ENCODE data around the gene HOXB7.

HOXB7 gene

DNA sequence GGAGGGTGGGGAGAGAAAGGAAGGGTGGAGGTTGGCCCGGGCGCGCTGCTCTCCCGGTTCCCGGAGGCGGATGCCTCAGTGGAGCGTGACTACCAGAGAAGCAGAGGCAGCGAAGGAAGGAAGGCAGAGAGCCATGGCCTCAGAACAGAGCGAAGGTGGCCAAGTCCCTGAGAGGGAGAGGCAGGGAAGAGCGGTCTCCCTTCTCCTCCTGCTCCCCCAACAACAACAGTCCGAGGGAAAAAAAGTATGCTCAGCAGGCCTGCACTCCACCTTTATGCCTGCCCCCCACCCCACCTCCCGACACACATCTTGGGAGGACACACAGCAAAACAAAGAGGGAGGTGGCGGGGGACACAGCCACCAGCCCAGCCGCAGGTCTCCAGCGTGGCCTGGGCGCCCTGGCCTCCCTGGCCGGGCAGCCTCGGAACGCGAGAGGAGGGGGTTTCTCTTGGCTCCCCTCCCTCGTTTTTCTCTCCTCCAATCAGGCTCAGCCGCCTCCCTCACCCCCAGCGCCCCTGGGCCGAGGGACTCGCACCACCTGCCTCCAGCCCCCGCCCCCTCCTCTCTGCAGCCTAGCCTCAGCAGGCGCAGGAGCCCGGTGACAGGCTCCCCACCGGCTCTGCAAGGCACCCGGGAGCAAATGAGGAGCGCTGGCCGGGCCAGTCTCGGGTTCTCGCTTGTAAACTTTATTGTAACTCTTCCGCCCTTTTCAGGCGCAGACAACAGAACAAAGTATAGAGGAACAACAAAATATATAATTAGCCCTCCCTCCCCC lies 1.1 kb upstream of the HOXB7 start:
- peaks cover 48% of the 10 kb centered on the region for H3K4me1 Mint-ChIP-seq (ENCODE audit: low read depth)
- no peak overlapping the region for H3K27ac Mint-ChIP-seq
- H3K4me3 Mint-ChIP-seq: peak overlapping the region; percentile 91
- H3K27me3 Mint-ChIP-seq: peaks cover 79% of the 10 kb centered on the region
- H3K36me3 Mint-ChIP-seq (ENCODE audit: low read depth): no peaks in the 10 kb centered on the region
- no peaks in the 10 kb centered on the region for H3K9me3 Mint-ChIP-seq

DNA sequence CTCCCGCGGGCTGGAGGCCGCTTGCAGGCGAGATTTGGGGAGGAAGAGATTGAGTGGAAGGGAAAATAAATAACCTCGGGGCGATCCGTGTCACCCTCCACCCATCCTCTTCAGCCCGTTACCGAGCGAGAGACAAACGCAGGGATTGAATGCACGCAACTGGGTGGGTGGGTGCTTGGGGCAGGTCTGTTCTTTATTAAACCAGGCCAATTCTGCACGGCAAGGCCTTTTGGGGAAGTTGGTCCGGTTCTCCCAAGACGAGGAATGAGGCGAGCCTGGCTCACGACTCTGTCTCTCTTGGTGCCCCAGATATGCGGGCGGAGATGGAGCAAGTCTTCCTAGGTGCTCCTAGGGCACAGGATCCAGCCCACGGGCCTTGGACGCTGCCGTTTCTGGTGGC lies 396 bp upstream of the HOXB7 start:
- peak overlapping the region; percentile 89 for H3K27ac Mint-ChIP-seq
- peaks cover 79% of the 10 kb centered on the region for H3K27me3 Mint-ChIP-seq
- H3K4me1 Mint-ChIP-seq (ENCODE audit: low read depth): peaks cover 45% of the 10 kb centered on the region
- no peaks in the 10 kb centered on the region for H3K9me3 Mint-ChIP-seq
- H3K4me3 Mint-ChIP-seq: peak overlapping the region; percentile 91
- no peaks in the 10 kb centered on the region for H3K36me3 Mint-ChIP-seq (ENCODE audit: low read depth)

DNA sequence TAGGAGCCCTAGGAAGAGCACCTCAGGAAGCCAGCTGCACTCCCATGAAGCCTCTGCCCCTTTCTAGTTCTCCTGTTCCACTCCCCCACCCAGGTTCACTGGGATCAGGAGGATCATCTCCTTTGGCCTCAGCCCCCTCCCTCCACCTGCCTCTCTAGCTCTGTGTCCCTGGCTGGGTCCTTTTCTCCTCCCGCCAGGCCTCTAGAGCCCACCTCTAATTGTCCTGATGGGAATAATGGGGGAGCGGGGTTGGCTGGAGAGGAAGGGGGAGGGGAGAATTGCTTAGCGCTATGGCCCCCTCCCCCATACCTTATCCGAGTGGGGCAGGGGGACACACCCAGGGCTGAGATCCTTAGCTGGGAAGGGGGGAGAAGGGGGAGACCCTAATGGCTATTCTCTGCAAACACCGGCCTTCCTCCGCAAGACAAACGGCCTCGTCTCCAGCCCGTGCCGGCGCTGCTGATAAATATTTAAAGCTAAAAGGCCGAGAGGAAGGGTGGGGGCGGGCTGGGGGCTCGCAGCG lies 997 bp downstream of the HOXB7 start:
- H3K27me3 Mint-ChIP-seq: peaks cover 73% of the 10 kb centered on the region
- no peaks in the 10 kb centered on the region for H3K9me3 Mint-ChIP-seq
- peaks cover 38% of the 10 kb centered on the region for H3K4me1 Mint-ChIP-seq (ENCODE audit: low read depth)
- H3K27ac Mint-ChIP-seq: no peak overlapping the region
- H3K4me3 Mint-ChIP-seq: peak overlapping the region; percentile 91
- no peaks in the 10 kb centered on the region for H3K36me3 Mint-ChIP-seq (ENCODE audit: low read depth)

DNA sequence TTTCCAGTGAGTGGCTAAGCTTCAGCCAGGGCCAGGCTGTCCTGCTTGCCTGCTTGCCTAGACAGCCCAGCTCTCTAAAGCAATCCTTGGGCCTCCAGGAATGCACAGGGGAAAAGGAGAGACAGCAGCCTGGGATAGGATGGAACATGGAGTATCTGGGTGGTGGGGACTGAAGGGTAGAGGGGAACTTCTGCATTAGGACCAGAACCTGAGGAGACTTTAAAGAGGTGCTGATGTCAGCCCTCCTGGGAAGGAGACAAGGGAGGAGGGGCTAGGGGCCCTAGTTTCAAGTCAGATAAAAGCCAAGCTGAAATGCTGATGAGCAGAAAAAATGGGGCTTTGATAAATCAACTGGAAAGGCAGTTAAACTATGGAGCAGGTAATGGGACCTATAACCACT lies 1.8 kb downstream of the HOXB7 start:
- no peak overlapping the region for H3K27ac Mint-ChIP-seq
- H3K27me3 Mint-ChIP-seq: peaks cover 75% of the 10 kb centered on the region
- peak overlapping the region; percentile 35 for H3K4me3 Mint-ChIP-seq
- H3K9me3 Mint-ChIP-seq: no peaks in the 10 kb centered on the region
- H3K4me1 Mint-ChIP-seq (ENCODE audit: low read depth): peaks cover 32% of the 10 kb centered on the region
- H3K36me3 Mint-ChIP-seq (ENCODE audit: low read depth): no peaks in the 10 kb centered on the region

DNA sequence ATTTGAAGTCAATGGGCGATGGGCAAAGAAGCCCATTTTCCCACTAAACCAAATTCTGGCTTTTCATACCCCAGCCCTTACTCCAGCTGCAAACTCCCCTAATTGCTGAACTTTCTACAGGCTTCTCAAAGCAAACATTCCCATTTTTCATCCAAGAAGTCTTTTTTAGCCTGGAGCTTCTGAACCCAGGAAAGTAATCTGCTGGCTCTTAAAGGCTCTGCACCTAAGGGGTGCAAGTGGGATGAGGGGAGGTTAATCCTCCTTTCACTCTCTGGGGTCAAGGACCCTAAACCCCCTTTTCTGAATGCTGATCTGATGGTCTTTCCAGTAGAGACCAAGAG lies 2.4 kb downstream of the HOXB7 start:
- peaks cover 73% of the 10 kb centered on the region for H3K27me3 Mint-ChIP-seq
- no peak overlapping the region for H3K27ac Mint-ChIP-seq
- no peak overlapping the region for H3K4me3 Mint-ChIP-seq
- no peaks in the 10 kb centered on the region for H3K36me3 Mint-ChIP-seq (ENCODE audit: low read depth)
- H3K9me3 Mint-ChIP-seq: no peaks in the 10 kb centered on the region
- peaks cover 26% of the 10 kb centered on the region for H3K4me1 Mint-ChIP-seq (ENCODE audit: low read depth)

DNA sequence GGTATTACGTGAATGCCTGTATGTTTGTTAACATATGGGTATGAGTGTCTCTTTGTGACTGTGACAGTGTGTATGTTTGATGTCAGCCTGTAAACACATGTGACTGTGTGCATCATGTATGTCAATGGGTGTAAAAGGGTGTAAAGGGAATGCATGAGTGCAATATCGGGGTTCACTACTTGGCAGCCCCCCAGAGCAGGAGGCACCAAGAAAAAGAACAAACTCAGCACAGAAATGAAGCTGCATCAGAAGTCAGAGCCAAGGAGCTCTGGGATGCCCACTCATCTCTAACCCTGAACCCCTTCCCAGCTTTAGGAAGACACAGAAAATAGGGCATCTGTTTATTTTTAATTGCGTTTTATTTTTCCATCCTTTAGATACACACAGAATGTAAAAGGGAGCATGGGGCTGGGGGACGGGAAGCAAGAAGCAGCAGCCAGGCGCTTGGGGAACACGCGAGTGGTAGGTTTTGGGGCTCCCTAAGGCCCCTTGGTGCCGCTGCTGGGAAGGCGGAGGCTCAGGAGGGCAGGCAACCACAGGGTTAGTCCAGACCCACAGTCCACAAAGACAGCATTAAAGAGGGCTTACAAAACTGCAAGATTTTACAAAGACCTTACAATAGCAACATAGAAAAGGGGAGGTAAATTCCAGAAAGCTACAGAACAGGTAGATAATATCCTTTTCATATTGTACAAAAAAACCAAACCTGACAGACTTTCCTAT lies 3.8 kb downstream of the HOXB7 start:
- Mint-ChIP-seq H3K27ac (no peak overlapping the region), H3K4me1 (ENCODE audit: low read depth) (peaks cover 14% of the 10 kb centered on the region), H3K36me3 (ENCODE audit: low read depth) (no peaks in the 10 kb centered on the region), H3K4me3 (no peak overlapping the region), H3K9me3 (no peaks in the 10 kb centered on the region), H3K27me3 (peaks cover 74% of the 10 kb centered on the region)

DNA sequence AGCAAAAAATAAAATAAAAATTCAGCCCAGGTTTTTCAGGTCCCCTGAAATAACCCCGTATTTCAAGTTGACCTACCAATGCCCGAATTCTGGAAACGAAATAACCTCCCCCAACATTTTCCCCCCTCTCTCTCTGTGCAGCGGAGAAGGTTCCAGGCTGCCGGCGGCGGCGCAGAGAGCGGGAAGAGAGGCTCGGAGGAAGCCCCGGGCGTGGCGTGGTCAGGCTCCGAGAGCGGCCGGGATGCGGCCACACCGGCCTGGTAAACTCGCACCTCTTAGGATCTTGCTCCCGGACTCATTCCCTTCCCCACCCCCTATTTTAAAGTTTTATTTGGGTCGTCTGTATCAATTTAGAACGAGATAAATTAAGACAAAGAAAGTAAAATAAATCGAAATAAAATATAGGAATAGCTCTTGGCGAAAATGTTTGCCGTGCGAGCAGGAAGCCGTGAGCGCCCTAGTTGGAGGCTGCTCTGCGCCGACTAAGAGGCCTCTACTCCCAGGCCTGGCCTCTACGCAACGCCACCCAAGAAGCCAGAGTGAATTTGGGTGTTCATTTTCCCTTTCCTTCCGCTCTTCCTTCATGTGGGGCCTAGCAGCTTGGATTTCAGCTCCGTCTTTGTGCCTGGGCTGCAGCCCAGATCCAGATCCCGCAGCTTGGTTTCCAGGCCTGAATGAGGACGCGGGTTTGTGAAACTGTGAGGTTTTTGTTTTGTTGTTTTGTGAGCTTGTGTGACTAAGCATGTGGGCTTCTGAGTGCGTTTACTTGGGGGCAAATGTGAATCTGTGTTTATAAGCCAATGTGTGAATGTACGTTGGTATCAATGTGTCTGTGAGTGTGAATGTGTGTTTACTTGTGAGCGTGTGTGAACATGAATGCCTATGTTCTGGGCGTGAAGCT lies 4.6 kb downstream of the HOXB7 start:
- Mint-ChIP-seq H3K27ac (no peak overlapping the region), H3K9me3 (no peaks in the 10 kb centered on the region), H3K4me3 (no peak overlapping the region), H3K36me3 (ENCODE audit: low read depth) (no peaks in the 10 kb centered on the region), H3K4me1 (ENCODE audit: low read depth) (peaks cover 11% of the 10 kb centered on the region), H3K27me3 (peaks cover 76% of the 10 kb centered on the region)

DNA sequence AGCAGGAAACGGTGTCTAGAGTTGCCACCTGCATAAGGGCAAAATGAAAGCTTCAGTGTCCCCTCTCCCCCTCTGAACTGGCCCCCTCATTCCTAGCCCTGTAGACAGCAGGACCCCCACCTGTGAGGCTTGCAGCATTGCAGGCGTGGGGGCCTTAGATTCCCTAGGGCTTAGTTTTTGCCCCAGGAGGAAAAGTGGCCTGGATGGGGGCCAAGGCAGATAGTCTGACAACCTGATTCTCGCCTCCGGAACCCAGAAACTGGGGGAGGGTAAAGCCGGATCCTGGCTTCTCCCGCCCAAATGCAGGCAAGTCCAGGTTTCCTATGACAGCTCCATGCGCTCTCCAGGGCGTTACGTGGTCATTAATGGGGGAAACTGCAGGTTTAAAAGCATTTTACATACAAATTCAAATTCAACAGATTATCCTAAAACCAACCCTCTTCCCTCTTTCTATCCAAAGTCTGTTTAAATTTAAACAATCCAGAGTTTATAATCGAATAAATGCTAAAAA lies 5.4 kb downstream of the HOXB7 start:
- Mint-ChIP-seq H3K9me3 (no peaks in the 10 kb centered on the region), H3K36me3 (ENCODE audit: low read depth) (no peaks in the 10 kb centered on the region), H3K27ac (no peak overlapping the region), H3K4me1 (ENCODE audit: low read depth) (peaks cover 4% of the 10 kb centered on the region), H3K27me3 (peaks cover 77% of the 10 kb centered on the region), H3K4me3 (no peak overlapping the region)

DNA sequence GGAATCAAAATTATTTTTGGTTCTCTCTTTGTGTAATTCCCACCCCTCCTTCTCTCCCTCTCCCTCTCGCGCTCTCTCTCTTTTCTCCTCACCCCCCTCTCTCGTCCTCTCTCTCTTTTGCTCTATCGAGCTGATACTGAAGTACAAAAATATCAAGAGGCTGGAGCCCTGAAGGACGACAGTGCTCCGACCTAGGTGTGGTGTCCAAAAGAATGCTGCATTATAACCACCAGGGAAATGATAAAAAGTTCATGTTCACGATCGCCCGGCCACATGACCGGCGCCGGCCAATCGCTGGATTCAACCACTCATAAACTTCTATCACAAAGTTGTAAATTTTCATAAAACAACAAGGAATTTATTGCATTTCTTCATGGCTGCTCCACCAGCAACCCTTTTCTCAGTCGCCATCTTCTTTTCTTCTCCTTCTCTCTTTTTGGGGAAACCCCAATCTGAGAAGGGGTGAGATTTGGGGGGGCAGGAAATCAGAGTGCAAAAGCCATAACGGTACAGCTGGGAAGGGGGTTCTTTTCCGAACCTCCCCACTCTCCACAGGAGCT lies 6.0 kb downstream of the HOXB7 start, which contains the start of gene HOXB6:
TSS of gene HOXB6 (minus strand) at position 217 of the 560 bp plus-strand sequence. CDS start 6,836 bp downstream, outside the sequence.
- H3K9me3 Mint-ChIP-seq: no peaks in the 10 kb centered on the region
- H3K4me3 Mint-ChIP-seq: peak within 1 kb of the TSS; percentile 31
- peaks cover 83% of the 10 kb centered on the region for H3K27me3 Mint-ChIP-seq
- no peaks in the 10 kb centered on the region for H3K36me3 Mint-ChIP-seq (ENCODE audit: low read depth)
- H3K27ac Mint-ChIP-seq: no peak within 1 kb of the TSS
- peaks cover 4% of the 10 kb centered on the region for H3K4me1 Mint-ChIP-seq (ENCODE audit: low read depth)

DNA sequence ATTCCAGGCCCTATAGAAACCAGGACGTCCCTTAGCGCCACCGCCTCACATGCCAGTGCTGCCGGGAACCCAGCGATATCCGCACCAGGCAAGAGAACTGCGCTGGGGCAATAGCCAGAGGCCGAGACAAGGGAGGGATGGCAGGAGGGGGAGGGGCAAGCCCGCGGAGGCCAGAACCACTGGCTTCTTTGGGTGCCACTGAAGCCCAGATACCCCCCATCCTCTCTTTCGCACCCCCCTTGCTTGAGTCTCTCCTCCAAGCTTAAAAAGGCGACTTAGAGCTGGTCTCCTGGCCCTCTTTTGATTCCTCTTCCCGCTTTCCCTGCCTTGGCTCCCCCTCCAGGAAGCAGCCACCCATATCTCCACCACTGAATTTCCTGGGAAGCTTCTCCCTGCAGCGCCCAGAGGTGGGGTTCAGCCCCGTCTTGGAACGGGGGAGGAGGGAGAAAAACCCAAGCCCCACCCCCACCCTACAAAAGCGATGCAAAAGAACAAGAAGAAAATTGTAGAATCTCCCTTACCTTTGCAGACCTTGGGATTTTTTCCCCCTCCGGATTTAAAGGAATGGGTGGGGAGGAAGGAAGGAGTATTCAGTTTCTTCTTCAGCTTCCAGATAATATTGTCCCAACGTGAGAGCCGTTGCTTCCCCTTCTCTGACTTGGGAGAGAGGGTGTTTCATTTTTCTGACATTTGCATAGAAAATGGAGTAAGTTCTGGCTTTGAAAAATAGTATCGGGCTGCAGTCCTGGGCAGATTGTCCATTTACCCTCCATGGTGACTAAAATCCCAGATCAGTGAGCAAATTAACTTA lies 6.7 kb downstream of the HOXB7 start:
- Mint-ChIP-seq H3K4me1 (ENCODE audit: low read depth) (peaks cover 4% of the 10 kb centered on the region), H3K4me3 (no peak overlapping the region), H3K36me3 (ENCODE audit: low read depth) (no peaks in the 10 kb centered on the region), H3K27me3 (peaks cover 88% of the 10 kb centered on the region), H3K27ac (no peak overlapping the region), H3K9me3 (no peaks in the 10 kb centered on the region)

DNA sequence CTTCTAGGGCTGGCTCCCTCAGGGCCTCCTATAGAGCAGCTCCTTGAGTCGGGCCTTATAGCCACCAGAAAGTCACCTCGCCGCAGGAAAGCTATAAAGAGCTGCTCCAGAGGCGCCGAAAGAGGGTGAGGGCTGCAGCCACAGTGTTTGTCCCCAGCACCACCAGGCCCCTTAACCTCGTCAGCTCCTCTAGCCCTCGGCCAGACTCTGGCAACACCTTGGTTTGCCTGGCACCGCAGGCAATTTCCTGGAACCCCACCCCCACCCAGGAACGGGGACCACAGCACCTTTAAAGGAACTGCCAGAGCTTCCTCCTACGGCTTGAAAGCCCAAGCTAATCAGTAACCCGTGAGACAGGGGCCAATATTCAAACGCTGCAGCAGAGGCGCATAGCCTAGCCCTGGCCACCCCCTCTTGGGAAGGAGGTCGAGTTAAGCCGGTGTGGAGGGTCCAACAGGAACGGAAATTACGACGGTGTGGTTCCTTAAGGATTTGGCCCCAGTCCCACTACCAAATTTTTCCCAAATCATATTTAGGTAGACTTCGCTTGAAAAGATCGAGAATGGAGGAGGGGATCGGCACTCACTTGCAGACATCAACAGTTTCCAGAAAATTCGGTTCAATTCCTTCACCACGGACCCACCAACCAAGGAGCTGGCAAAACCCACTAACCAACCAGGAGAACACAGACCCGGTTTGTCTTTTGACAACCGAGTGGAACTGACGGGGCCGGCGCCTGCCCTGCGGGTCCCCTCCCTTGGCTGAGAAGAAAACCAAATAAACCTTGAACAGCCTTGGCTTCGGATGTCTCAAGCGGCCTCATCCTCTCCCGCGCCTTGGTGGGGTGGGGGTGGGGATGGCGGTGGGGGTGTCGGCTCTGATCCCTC lies 9.0 kb downstream of the HOXB7 start:
- Mint-ChIP-seq H3K36me3 (ENCODE audit: low read depth) (no peaks in the 10 kb centered on the region), H3K4me3 (no peak overlapping the region), H3K4me1 (ENCODE audit: low read depth) (peaks cover 24% of the 10 kb centered on the region), H3K27me3 (peaks cover 90% of the 10 kb centered on the region), H3K27ac (no peak overlapping the region), H3K9me3 (no peaks in the 10 kb centered on the region)

DNA sequence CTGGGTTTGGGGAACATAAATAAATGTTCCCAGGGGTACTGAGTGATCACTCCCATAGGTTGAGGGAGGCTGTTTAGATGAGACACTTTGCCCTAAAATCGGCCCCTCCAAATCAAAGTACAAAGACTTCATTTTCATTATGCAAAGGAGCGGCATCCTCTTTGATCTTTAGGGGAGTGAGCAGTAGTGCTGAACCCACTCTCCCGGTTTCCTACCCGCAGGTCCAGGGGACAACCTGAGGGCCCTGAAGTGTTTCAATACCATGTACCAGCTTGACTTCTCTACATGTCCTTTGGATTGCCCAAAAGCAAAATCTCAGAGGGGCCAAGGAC lies 9.6 kb downstream of the HOXB7 start:
- Mint-ChIP-seq H3K27me3 (peaks cover 91% of the 10 kb centered on the region), H3K4me1 (ENCODE audit: low read depth) (peaks cover 30% of the 10 kb centered on the region), H3K27ac (no peak overlapping the region), H3K36me3 (ENCODE audit: low read depth) (no peaks in the 10 kb centered on the region), H3K4me3 (no peak overlapping the region), H3K9me3 (no peaks in the 10 kb centered on the region)
